COR-L47 (cell line): Measurements from ENCODE around the gene NRG3.

Experiments
- DNase-seq: peaks from one replicate; lab custom pipeline; 2025; lab: John Stamatoyannopoulos, UW

NRG3 gene

DNA sequence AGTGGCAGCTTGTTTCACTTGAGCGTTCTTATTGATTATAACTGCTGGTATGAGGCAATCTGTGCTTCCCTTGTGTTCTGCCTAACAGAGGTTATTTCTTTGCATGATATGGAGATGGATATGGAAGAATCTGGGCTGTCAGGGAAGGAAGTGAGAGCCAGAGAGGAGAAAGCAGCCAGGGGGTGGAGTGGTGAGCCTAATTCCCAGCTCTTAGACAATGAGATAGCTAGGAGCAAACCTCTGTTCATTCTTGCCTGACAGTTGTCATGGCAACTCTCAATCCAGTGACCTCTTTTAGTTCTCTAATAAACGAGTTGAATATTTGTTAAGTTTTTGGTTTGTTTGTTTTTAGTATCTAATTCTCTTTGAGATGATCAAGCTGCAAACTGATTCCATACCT lies 214.3 kb downstream of the NRG3 start:
- DNase-seq = no peak

- DNase-seq = no peak
Measured at GRCh38 chr10:82091413-82091812, 216.4 kb downstream of the NRG3 start.

DNA sequence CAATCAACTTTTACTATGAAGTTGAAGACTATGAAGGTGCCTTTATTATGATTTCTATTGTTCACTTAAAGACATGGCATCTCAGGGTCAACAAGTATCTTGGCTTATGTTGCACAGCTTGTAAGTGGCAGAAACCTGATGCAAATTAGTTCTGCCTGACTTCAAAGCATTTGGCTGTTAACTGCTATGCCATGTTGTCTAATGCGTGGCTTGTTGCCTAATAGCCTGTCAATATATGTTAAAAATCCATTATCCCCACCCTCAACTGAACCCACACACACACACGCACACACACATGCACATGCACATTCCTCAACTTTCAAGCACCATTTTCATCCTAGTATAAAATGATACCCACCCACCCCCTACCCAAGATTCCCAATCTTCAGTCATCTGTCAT lies 217.1 kb downstream of the NRG3 start:
- no peak for DNase-seq

GRCh38 chr10:82124713-82125112 lies 249.7 kb downstream of the NRG3 start:
- no peak for DNase-seq

DNA sequence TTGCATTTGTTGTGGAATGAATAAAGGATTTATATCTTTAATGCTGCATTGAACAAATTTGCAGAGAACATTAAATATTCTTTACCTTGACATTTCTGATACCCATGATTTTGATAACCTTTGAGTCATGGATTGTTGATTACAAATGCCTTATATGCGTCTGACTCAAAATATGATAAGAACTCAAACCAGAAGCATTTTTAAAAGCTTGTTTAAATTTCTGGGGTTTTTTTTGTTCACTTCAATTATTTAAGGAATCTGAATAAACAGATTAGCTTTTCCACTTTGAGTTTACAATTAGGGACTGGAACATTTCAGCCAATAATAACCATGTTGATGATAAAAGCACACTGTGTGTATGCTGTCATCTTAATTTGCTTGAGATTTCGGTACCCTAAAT lies 253.5 kb downstream of the NRG3 start:
- no peak for DNase-seq

DNA sequence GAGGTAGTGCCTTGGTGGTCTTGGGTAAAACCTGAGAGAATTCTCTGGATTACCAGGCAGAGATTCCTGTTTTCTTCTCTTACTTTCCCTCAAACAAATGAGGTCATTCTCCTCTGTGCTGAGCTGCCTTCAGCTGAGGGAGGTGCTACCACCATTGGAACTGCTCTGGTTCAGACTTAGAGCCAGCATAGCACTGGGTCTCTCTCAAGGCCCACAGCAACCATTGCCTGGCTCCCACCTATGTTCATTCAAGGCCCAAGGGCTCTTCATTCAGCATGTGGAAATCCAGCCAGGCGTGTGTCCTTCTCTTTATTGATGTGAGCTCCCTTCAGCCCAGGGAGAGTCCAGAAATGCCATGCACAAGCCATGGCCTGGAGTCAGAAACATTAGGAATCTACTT lies 261.1 kb downstream of the NRG3 start:
- no peak for DNase-seq

- no peak for DNase-seq
Measured at GRCh38 chr10:82144153-82144552, 269.2 kb downstream of the NRG3 start.

GRCh38 chr10:82148764-82149163 lies 273.8 kb downstream of the NRG3 start:
- no peak for DNase-seq

DNA sequence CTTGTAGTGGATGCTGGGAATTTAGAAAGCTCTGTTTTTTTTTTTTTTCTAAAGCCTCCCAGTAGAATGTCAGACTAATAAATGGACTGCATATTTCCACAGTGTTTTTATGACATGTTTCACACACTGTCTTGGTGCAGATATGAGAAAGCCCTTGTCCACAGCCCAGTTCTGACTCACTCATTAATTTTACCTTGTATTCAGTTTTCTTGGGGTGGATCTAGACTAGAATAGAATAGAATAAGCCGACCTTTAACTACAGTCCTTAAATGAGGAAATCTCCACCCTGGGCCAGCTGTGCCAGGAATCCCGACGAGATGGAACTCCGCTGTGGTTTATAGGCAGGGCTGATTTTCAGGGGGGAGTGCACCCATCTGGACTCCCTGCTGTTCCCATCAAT lies 274.7 kb downstream of the NRG3 start:
- no peak for DNase-seq

DNA sequence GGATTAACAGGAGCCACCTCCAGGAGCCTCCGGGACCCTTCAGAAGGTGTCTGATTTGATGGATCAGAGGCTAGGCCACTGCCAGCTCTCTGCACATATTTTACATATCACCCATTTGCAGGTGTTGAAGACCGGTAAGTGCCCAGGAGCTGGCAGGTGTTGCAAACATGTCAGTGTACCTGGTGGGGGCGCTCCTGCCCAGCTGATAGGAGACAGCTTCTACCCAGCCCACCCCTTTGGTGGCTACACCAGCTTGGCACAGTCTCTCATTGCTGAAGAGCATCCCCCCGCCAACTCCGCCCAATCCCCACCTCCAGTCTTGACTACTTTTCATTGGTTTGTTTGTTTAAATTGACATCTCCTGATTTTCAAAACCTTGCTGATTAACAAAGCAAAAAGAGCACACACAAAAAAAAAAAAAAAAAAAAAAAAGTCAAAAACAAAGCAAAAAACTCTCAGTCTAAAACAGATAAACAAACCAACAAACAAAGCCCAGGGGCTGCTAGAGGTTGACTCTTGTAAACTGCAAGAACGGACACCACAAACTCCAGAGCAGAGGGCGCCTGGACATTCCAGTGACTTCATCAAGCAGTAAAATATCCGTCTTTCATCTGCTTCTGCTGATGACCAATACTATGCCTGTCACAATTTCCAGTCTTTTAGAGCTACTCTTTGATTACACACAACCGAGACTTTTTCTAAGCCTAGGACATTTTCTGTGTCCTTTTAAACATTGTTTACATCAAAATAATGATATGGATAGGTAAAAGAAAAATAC lies 275.3 kb downstream of the NRG3 start:
- DNase-seq = no peak

- no peak for DNase-seq
Measured at GRCh38 chr10:82160307-82160706, 285.3 kb downstream of the NRG3 start.

GRCh38 chr10:82161264-82161663 lies 286.3 kb downstream of the NRG3 start:
- no peak for DNase-seq

DNA sequence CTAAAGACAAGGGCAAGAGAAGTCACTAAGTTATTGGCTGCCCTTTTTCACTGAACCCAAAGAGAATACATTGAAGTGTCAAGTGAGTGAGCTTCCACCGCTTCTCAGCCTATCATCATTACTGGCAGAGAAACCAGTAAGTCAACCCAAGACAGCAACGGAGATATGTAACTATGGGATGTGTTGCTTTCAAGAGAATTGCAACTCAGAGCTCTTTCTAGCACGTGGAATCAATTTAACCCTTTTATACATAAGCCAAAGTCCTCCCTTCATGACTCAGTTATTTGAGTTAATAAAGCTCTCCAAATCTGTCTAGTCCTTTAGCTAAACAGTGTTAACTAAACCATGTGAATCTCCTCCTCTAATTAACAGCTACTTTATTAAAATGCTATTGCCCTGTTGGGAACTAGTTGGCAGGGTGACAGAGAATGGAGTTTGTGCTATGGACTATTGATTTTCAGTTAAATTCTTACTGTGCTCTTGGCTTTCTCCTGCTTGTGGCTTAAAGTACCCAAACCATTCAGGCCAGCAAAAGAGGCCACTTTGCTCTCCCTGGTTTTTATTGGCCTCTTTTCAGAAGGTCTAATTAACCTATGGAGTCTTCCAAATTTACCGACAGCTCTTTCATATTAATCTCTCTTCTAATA lies 287.7 kb downstream of the NRG3 start:
- no peak for DNase-seq

DNA sequence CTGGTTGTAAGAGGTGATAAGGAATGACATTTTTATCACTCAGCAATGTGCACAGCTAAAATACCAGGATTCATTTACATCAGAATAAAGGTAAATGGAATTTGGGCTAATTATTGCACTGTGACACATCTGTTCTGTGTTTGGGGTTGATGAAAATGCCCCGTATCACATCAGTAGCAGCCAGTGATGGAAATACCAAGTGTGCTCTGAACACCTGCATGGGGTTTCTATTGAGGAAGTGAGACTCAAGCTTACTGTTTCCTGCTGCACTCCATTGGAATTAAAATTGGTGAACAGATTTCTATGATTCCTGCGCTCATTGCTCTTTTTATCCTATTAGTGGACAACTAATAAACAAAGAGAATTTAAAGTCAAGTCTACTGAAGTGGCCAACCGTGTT lies 296.9 kb downstream of the NRG3 start:
- no peak for DNase-seq

DNA sequence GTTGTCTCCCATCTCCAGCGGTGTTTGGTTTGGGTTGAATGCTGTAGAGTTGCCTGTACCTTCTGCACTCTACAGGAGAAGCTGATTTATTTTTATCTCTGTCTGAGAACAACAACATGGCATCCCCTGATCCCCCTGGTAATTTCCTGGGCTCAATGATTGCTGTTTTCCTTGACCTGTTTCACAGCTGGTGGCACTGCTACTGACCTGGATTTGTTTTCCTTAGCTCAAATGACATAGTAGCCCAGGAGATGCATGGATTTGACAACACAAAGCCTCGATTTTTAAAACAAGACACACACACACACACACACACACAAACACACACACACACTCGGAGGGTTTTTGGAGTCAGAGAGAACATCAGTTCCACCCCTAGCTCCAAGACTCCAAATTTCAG lies 301.6 kb downstream of the NRG3 start:
- no peak for DNase-seq

GRCh38 chr10:82190432-82191260 lies 315.7 kb downstream of the NRG3 start:
- no peak for DNase-seq

DNA sequence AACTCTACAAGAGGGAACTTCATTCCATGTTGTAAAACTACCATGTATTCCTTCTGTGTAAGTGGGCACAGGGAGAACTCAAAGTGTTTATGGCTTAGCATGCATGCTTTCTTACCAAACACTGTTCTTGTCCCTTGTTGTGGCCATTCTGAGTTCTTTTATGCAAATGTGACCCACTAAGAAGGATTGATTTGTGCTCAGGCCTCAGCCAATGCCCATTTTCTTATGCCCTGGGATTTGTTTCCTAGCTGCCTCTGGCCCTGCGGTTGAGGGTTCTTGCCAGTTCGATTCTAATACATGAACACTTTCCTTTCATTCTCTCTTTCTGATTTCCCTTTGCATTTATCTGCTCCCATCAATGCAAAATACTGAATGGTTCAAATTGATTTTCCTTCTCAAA lies 316.7 kb downstream of the NRG3 start:
- no peak for DNase-seq

DNA sequence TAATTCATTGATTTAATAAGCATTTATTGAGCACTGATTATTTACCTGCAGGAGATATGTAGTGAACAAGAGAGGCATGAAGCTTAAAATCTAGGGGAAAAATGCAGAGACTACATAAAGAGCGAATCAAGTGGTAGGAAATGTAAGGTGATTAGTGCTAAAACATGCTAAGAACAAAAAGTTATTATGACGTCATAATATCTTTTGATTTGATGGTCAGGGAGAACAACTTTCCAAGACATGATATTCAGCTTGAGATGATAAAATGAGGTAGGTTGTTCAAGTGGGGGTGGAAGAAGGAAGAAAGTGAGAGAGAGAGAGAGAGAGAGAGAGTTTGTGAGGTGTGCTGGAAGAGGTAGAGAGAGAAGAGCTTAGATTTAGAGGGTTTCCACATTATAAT lies 317.7 kb downstream of the NRG3 start:
- no peak for DNase-seq

DNA sequence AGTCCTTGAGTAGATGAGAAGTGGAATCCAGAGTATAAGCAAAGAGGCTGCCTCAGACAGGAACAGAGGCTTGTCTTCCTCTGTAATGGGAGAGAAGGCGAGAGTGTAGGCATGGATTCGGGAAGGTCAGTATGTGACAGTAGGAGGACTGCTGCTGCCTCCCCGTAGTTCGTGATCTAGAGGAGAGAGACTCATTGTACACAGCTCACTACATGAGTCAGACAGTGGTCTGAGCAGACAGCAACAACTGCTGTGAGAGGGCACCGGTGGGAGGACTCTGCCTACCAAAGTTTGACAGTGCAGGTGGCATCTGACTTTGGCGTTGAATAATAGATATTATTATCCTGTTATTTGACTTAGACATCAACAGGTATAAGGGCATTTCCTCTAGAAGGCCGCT lies 319.4 kb downstream of the NRG3 start:
- no peak for DNase-seq

- DNase-seq = no peak
Measured at GRCh38 chr10:82206831-82207230, 331.8 kb downstream of the NRG3 start.

- no peak for DNase-seq
Measured at GRCh38 chr10:82208726-82209125, 333.7 kb downstream of the NRG3 start.

GRCh38 chr10:82210331-82210730 lies 335.3 kb downstream of the NRG3 start:
- no peak for DNase-seq

GRCh38 chr10:82211346-82211745 lies 336.4 kb downstream of the NRG3 start:
- DNase-seq = no peak
